Measurements from ENCODE around the gene USP17L27.
"Not testable (repeated sequence)": the region's sequence is repeated elsewhere in the genome, so short reads cannot be mapped to it uniquely, and the experiment has no call there.

Gene USP17L27

GRCh38 chr4:9343848-9344247 lies at the start of gene USP17L27:
TSS of gene USP17L27 (plus strand) at chr4:9344148. CDS start at chr4:9344148, 0 bp downstream.
- not testable (repeated sequence) for H3K4me3 ChIP-seq (ENCODE audit: low read length); DNase-seq (ENCODE audit: low read depth)

- not testable (repeated sequence) for H3K4me3 ChIP-seq (ENCODE audit: low read length); DNase-seq (ENCODE audit: low read depth)
Observed at GRCh38 chr4:9324191-9324590, 19.8 kb upstream of the USP17L27 start.

- not testable (repeated sequence) for DNase-seq (ENCODE audit: low read depth); H3K4me3 ChIP-seq (ENCODE audit: low read length)
Observed at GRCh38 chr4:9324865-9325264, 19.1 kb upstream of the USP17L27 start, which contains the start of gene USP17L24. TSS of gene USP17L24 (plus strand) at chr4:9325165. CDS start at chr4:9325165, 0 bp downstream.

- not testable (repeated sequence) for DNase-seq (ENCODE audit: low read depth); H3K4me3 ChIP-seq (ENCODE audit: low read length)
Observed at GRCh38 chr4:9329611-9330010, 14.3 kb upstream of the USP17L27 start, which contains the start of gene USP17L25. TSS of gene USP17L25 (plus strand) at chr4:9329911. CDS start at chr4:9329911, 0 bp downstream.

GRCh38 chr4:9334358-9334757 lies 9.6 kb upstream of the USP17L27 start, which contains the start of gene USP17L26:
TSS of gene USP17L26 (plus strand) at chr4:9334658. CDS start at chr4:9334658, 0 bp downstream.
- H3K4me3 ChIP-seq (ENCODE audit: low read length); DNase-seq (ENCODE audit: low read depth): not testable (repeated sequence)

GRCh38 chr4:9339103-9339502 lies 4.8 kb upstream of the USP17L27 start, which contains the start of gene USP17L5:
TSS of gene USP17L5 (plus strand) at chr4:9339403. CDS start at chr4:9339403, 0 bp downstream.
- H3K4me3 ChIP-seq (ENCODE audit: low read length); DNase-seq (ENCODE audit: low read depth): not testable (repeated sequence)

GRCh38 chr4:9348593-9348992 lies 4.6 kb downstream of the USP17L27 start, which contains the start of gene USP17L28:
TSS of gene USP17L28 (plus strand) at chr4:9348893. CDS start at chr4:9348893, 0 bp downstream.
- not testable (repeated sequence) for DNase-seq (ENCODE audit: low read depth); H3K4me3 ChIP-seq (ENCODE audit: low read length)

- DNase-seq (ENCODE audit: low read depth); H3K4me3 ChIP-seq (ENCODE audit: low read length): not testable (repeated sequence)
Observed at GRCh38 chr4:9350866-9351265, 6.9 kb downstream of the USP17L27 start.

GRCh38 chr4:9353338-9353737 lies 9.4 kb downstream of the USP17L27 start, which contains the start of gene USP17L29:
TSS of gene USP17L29 (plus strand) at chr4:9353638. CDS start at chr4:9353638, 0 bp downstream.
- not testable (repeated sequence) for H3K4me3 ChIP-seq (ENCODE audit: low read length); DNase-seq (ENCODE audit: low read depth)

- H3K4me3 ChIP-seq (ENCODE audit: low read length); DNase-seq (ENCODE audit: low read depth): not testable (repeated sequence)
Observed at GRCh38 chr4:9362829-9363228, 18.9 kb downstream of the USP17L27 start, which contains the start of gene USP17L30. TSS of gene USP17L30 (plus strand) at chr4:9363129. CDS start at chr4:9363129, 0 bp downstream.

- not testable (repeated sequence) for H3K4me3 ChIP-seq (ENCODE audit: low read length); DNase-seq (ENCODE audit: low read depth)
Observed at GRCh38 chr4:9379881-9380280, 35.9 kb downstream of the USP17L27 start.

GRCh38 chr4:9381012-9381534 lies 37.1 kb downstream of the USP17L27 start:
- H3K4me3 ChIP-seq (ENCODE audit: low read length), result peak overlapping the region; percentile 44
- not testable (repeated sequence) for DNase-seq (ENCODE audit: low read depth)
- peak; percentile 28 for TF ChIP-seq CTCF (conservative IDR thresholded peaks at IDR 0.05; ENCODE audit: low read length)

- DNase-seq (ENCODE audit: low read depth), result no peak
- H3K4me3 ChIP-seq (ENCODE audit: low read length), result no peak overlapping the region
- no peak for TF ChIP-seq CTCF (conservative IDR thresholded peaks at IDR 0.05; ENCODE audit: low read length)
Observed at GRCh38 chr4:9384126-9384525, 40.2 kb downstream of the USP17L27 start.

- DNase-seq (ENCODE audit: low read depth); H3K4me3 ChIP-seq (ENCODE audit: low read length): not testable (repeated sequence)
Observed at GRCh38 chr4:9389001-9389400, 45.1 kb downstream of the USP17L27 start.
